Smooth muscle cell (in vitro differentiated cells): ENCODE results near the gene NYNRIN. TPM values are rescaled to one million over a fixed set of nuclear protein-coding genes. Genes with fewer than 3 reads are reported as not detected.
A peak's percentile ranks its signal among the peaks of the same experiment; 100 is the strongest.

Experiments used
- DNase-seq: peaks from one replicate; lab custom pipeline; 2025; ENCODE audit not compliant: unreplicated experiment; lab: John Stamatoyannopoulos, UW
- H2AFZ ChIP-seq: fragments of 200-600 bp; sonication (generic); 2 replicates; pipeline ENCODE4 v1.6.0; 2016; ENCODE audit warnings: antibody characterized with exemption, low read depth, mild to moderate bottlenecking
- H3F3A ChIP-seq: fragments of 200-600 bp; sonication (generic); 2 replicates; pipeline ENCODE4 v1.6.0; 2017; ENCODE audit warnings: antibody characterized with exemption, low read depth
- H3K27ac ChIP-seq: fragments of 200-600 bp; sonication (generic); 2 replicates; pipeline ENCODE4 v1.5.1; 2016; ENCODE audit warnings: low read depth, mild to moderate bottlenecking
- H3K27me3 ChIP-seq: fragments of 200-600 bp; sonication (generic); 2 replicates; pipeline ENCODE4 v1.6.1; 2016; ENCODE audit warnings: low read depth, mild to moderate bottlenecking
- H3K36me3 ChIP-seq: fragments of 200-600 bp; sonication (generic); 2 replicates; pipeline ENCODE4 v1.5.1; 2016; ENCODE audit warnings: low read depth
- H3K4me1 ChIP-seq: fragments of 200-600 bp; sonication (generic); 2 replicates; pipeline ENCODE4 v1.5.1; 2016; ENCODE audit warnings: low read depth
- H3K4me2 ChIP-seq: fragments of 200-600 bp; sonication (generic); 2 replicates; pipeline ENCODE4 v1.6.0; 2016; ENCODE audit warnings: mild to moderate bottlenecking
- H3K4me3 ChIP-seq: fragments of 200-600 bp; sonication (generic); 2 replicates; pipeline ENCODE4 v1.5.1; 2016; ENCODE audit warnings: mild to moderate bottlenecking
- H3K79me2 ChIP-seq: fragments of 200-600 bp; sonication (generic); 2 replicates; pipeline ENCODE4 v1.6.0; 2016; ENCODE audit warnings: low read depth, mild to moderate bottlenecking
- H3K9ac ChIP-seq: fragments of 200-600 bp; sonication (generic); 2 replicates; pipeline ENCODE4 v1.6.0; 2016; ENCODE audit warnings: low read depth
- H3K9me3 ChIP-seq: fragments of 200-600 bp; sonication (generic); replicated peaks from 2 replicates; pipeline ENCODE4 v1.5.1; 2016; ENCODE audit warnings: low read depth
- H4K20me1 ChIP-seq: fragments of 200-600 bp; sonication (generic); 2 replicates; pipeline ENCODE4 v1.6.0; 2016; ENCODE audit warnings: low read depth
- WGBS: methylation state at CpG from one replicate; pipeline ENCODE4 v1.1.7; 2016; ENCODE audit warnings: low lambda C conversion rate; 5-methylcytosine and 5-hydroxymethylcytosine counted together
- polyA plus RNA-seq: library from polyadenylated mRNA; unstranded; fragments of >200 nt; fragmentation: Nextera tagmentation; extraction: Ambion mirVana; gene quantifications from 2 replicates; pipeline ENCODE4 v1.2.1, GENCODE V29; 2016
- total RNA-seq: library from RNA; depleted of rRNA; stranded (reverse); fragments of >200 nt; gene quantifications from 2 replicates; pipeline ENCODE4 v1.2.3, GENCODE V29; 2014
- TF ChIP-seq, protein P1 (sequence below): fragments of 200-600 bp; sonication (generic); IDR thresholded peaks from 2 replicates; pipeline ENCODE4 v1.5.1; 2017; ENCODE audit warnings: borderline replicate concordance, mild to moderate bottlenecking, antibody characterized with exemption; ENCODE audit not compliant: insufficient read depth, poor library complexity, severe bottlenecking

NYNRIN gene
- total and polyA plus RNA-seq, 2 experiments from 2014 or later = 30.3 to 38.0 TPM

GRCh38 chr14:24388474-24389179, 10.2 kb upstream of the NYNRIN start:
- Histone ChIP-seq H3K4me1 (peaks cover 5% of the 10 kb centered on the region), H2AFZ (no peak overlapping the region), H4K20me1 (no peaks in the 10 kb centered on the region), H3K79me2 (no peaks in the 10 kb centered on the region), H3K9ac (no peak overlapping the region), H3K9me3 (no peaks in the 10 kb centered on the region), H3F3A (peaks cover 19% of the 10 kb centered on the region), H3K4me3 (no peak overlapping the region), H3K27ac (peak overlapping the region; percentile 60), H3K36me3 (no peaks in the 10 kb centered on the region), H3K4me2 (peak overlapping the region; percentile 70), H3K27me3 (no peaks in the 10 kb centered on the region)
- TF ChIP-seq, protein P1, sequence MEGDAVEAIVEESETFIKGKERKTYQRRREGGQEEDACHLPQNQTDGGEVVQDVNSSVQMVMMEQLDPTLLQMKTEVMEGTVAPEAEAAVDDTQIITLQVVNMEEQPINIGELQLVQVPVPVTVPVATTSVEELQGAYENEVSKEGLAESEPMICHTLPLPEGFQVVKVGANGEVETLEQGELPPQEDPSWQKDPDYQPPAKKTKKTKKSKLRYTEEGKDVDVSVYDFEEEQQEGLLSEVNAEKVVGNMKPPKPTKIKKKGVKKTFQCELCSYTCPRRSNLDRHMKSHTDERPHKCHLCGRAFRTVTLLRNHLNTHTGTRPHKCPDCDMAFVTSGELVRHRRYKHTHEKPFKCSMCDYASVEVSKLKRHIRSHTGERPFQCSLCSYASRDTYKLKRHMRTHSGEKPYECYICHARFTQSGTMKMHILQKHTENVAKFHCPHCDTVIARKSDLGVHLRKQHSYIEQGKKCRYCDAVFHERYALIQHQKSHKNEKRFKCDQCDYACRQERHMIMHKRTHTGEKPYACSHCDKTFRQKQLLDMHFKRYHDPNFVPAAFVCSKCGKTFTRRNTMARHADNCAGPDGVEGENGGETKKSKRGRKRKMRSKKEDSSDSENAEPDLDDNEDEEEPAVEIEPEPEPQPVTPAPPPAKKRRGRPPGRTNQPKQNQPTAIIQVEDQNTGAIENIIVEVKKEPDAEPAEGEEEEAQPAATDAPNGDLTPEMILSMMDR = no peak
- 33% methylated on average over 2 of the region's 2 CpGs for WGBS
- DNase-seq = no peak

DNA sequence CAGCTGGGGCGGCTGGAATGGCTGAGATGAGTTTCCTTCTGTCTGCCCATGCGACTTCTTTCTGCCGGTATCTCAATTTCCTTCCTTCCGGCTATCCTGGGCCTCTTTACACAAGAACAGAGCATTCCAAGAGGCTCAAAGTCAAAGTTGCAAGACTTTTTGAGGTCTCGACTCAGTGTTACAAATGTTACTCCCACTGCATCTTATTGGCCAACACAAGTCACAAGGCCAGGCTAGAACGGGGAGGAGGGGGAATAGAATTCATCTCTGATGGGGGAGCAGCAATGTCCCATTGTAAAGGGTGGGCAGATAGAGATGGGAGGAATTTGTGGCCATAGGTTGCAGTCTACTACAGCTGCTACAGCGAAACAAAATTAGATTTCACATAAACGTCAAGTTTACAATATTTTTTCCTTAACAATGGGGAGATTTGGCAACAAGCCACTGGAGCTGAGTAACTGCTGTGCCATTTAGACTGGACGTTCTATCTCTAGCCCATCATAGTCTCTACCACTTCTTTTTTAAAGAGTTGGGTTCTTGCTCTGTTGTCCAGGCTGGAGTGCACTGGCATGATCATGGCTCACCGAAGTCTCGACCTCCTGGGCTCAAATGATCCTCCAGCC, 9.5 kb upstream of the NYNRIN start:
- Histone ChIP-seq H3K27me3 (no peaks in the 10 kb centered on the region), H3F3A (peaks cover 19% of the 10 kb centered on the region), H3K4me3 (no peak overlapping the region), H3K79me2 (no peaks in the 10 kb centered on the region), H4K20me1 (no peaks in the 10 kb centered on the region), H3K9me3 (no peaks in the 10 kb centered on the region), H3K36me3 (no peaks in the 10 kb centered on the region), H3K4me2 (peak overlapping the region; percentile 70), H3K27ac (peak overlapping the region; percentile 60), H3K4me1 (peaks cover 5% of the 10 kb centered on the region), H3K9ac (no peak overlapping the region), H2AFZ (peak overlapping the region; percentile 33)
- no peak for DNase-seq
- TF ChIP-seq, protein P1 = no peak
- WGBS = 33% methylated on average over 11 of the region's 11 CpGs

- H3F3A ChIP-seq = peaks cover 19% of the 10 kb centered on the region
- H2AFZ ChIP-seq = no peak overlapping the region
- H3K79me2 ChIP-seq = no peaks in the 10 kb centered on the region
- no peaks in the 10 kb centered on the region for H3K27me3 ChIP-seq
- no peak overlapping the region for H3K9ac ChIP-seq
- TF ChIP-seq, protein P1 = no peak
- no peak overlapping the region for H3K27ac ChIP-seq
- no peak for DNase-seq
- H3K4me3 ChIP-seq = no peak overlapping the region
- no peaks in the 10 kb centered on the region for H3K36me3 ChIP-seq
- peaks cover 9% of the 10 kb centered on the region for H3K4me1 ChIP-seq
- no peaks in the 10 kb centered on the region for H4K20me1 ChIP-seq
- no peaks in the 10 kb centered on the region for H3K9me3 ChIP-seq
- H3K4me2 ChIP-seq = no peak overlapping the region
- WGBS = 95% methylated on average over 6 of the region's 6 CpGs
Measured at GRCh38 chr14:24390701-24391468, 7.9 kb upstream of the NYNRIN start.
